HepG2 (cell line): ENCODE results near the gene ETFB. TPM values are rescaled to one million over a fixed set of nuclear protein-coding genes. Genes with fewer than 3 reads are reported as not detected.

Experiments
- ARID2 ChIP-seq: sonication (generic); formaldehyde crosslinking; IDR thresholded peaks from 2 replicates; pipeline ENCODE4 v1.8.1; 2022; ENCODE audit warnings: mild to moderate bottlenecking, missing genetic modification reagents, borderline replicate concordance
- GABPB1 ChIP-seq: IDR thresholded peaks from 2 replicates; pipeline ENCODE4 v1.6.1; 2016; ENCODE audit warnings: mild to moderate bottlenecking, missing genetic modification reagents, moderate library complexity, missing compliant biosample characterization
- IRF2 ChIP-seq: IDR thresholded peaks from 2 replicates; pipeline ENCODE4 v1.6.1; 2018; ENCODE audit warnings: missing genetic modification reagents, missing compliant biosample characterization
- KDM5B ChIP-seq: sonication (generic); formaldehyde crosslinking; IDR thresholded peaks from 2 replicates; pipeline ENCODE4 v1.4.0; 2020; ENCODE audit warnings: missing genetic modification reagents, mild to moderate bottlenecking, borderline replicate concordance
- RBM39 ChIP-seq: fragments of 200-400 bp; formaldehyde crosslinking; IDR thresholded peaks from one replicate; pipeline ENCODE4 v1.6.1; 2018; ENCODE audit warnings: antibody characterized with exemption, mild to moderate bottlenecking, low read depth, low read length; ENCODE audit not compliant: poor library complexity, severe bottlenecking
- SAP130 ChIP-seq: IDR thresholded peaks from 2 replicates; pipeline ENCODE4 v1.6.1; 2016; ENCODE audit warnings: low read depth
- SP1 ChIP-seq, 2 experiments: fragments of 450-650 bp in 1 of 2; sonication (generic) in 1 of 2; formaldehyde crosslinking in 1 of 2; IDR thresholded peaks; 2 replicates each; pipeline versions ENCODE4 v1.4.0 to v1.6.1; 2016 to 2020; ENCODE audit warnings: missing genetic modification reagents in 1 of 2
- YY1 ChIP-seq: IDR thresholded peaks from 2 replicates; pipeline ENCODE4 v1.6.1; 2011; ENCODE audit warnings: low read length, low read depth, moderate library complexity, mild to moderate bottlenecking; ENCODE audit not compliant: insufficient read depth, insufficient replicate concordance
- ZNF546 ChIP-seq: sonication (generic); formaldehyde crosslinking; conservative IDR thresholded peaks from 2 replicates; pipeline ENCODE4 v1.8.1; 2023; ENCODE audit warnings: mild to moderate bottlenecking, missing genetic modification reagents
- ZNF614 ChIP-seq: IDR thresholded peaks from 2 replicates; pipeline ENCODE4 v1.6.1; 2018; ENCODE audit warnings: missing biosample characterization, missing genetic modification reagents, inconsistent platforms, borderline replicate concordance
- ZNF776 ChIP-seq: sonication (generic); formaldehyde crosslinking; IDR thresholded peaks from 2 replicates; pipeline ENCODE4 v1.4.0; 2020; ENCODE audit warnings: mild to moderate bottlenecking, missing genetic modification reagents
- polyA plus RNA-seq, 8 experiments: library from polyadenylated mRNA; depleted of rRNA in 3 of 8; stranded (reverse) in 7 of 8; unstranded in 1 of 8; fragments of >200 nt; fragmentation: Illumina TruSeq in 4 of 8; extraction: Trizol in 4 of 8; gene quantifications; 2 replicates each; pipeline versions ENCODE4 v1.2.1 to v1.2.3, GENCODE V29; 2011 to 2016; ENCODE audit warnings: low read depth in 4 of 8, missing spikeins in 1 of 8, mixed read lengths in 1 of 8; ENCODE audit not compliant: insufficient read depth in 1 of 8
- total RNA-seq, 5 experiments: library from RNA; depleted of rRNA; stranded (reverse); fragments of >200 nt; fragmentation: Illumina TruSeq; extraction: Trizol; gene quantifications; 2 replicates each; pipeline ENCODE4 v1.2.3, GENCODE V29; 2016; ENCODE audit warnings: low read depth in 1 of 5
- TF ChIP-seq, protein P1 (sequence below): sonication (generic); formaldehyde crosslinking; IDR thresholded peaks from 2 replicates; pipeline ENCODE4 v1.4.0; 2020; ENCODE audit warnings: missing genetic modification reagents, borderline replicate concordance
- TF ChIP-seq, protein P2 (sequence below): sonication (generic); formaldehyde crosslinking; IDR thresholded peaks from 2 replicates; pipeline ENCODE4 v1.4.0; 2020; ENCODE audit warnings: missing genetic modification reagents, mild to moderate bottlenecking, borderline replicate concordance
- TF ChIP-seq, protein P3 (sequence below): sonication (generic); formaldehyde crosslinking; IDR thresholded peaks from 2 replicates; pipeline ENCODE4 v1.5.1; 2020; ENCODE audit warnings: mild to moderate bottlenecking, missing genetic modification reagents, moderate library complexity

Gene ETFB
- total and polyA plus RNA-seq, 2 of the 13 experiments (the other 11 are each of a cell fraction or from before 2014, with no cell fraction given), result 678 to 1,314 TPM

DNA sequence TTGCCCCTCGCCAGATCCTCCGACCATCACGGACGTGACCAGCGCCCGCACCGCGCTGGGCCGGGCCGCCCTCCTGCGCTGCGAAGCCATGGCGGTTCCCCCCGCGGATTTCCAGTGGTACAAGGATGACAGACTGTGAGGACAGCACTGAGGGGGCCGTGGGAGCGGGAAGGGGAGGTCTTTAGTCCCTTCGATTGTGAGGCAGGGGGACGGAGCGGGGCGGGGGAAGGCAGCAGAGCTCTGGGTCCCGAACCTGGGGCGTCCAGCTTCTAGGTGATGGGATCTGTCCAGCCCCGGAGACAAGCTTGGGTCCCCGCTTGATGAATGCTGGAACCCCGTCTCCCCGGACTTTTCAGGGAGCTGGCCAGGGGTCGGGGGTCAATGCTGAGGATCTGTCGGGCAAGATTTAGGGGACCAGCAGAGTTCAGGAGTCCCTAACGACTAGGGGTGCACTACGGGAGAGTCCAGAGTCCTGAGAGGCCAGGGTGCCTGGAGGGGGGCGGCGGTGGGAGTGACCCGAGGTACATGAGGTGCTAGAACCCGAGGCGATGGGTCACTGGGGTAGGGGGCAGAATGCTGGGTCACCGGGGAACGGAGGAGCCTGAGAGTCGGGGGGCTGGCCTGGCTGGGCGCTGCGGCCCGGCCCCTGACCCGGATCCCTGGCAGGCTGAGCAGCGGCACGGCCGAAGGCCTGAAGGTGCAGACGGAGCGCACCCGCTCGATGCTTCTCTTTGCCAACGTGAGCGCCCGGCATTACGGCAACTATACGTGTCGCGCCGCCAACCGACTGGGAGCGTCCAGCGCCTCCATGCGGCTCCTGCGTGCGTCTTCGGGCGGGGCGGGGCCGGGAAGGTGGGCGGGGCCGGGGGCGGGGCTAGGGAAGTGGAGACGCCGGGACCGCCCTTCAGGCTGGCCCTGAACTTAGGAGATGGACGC lies 38.9 kb downstream of the ETFB start (continued):
- TF ChIP-seq, protein P1, sequence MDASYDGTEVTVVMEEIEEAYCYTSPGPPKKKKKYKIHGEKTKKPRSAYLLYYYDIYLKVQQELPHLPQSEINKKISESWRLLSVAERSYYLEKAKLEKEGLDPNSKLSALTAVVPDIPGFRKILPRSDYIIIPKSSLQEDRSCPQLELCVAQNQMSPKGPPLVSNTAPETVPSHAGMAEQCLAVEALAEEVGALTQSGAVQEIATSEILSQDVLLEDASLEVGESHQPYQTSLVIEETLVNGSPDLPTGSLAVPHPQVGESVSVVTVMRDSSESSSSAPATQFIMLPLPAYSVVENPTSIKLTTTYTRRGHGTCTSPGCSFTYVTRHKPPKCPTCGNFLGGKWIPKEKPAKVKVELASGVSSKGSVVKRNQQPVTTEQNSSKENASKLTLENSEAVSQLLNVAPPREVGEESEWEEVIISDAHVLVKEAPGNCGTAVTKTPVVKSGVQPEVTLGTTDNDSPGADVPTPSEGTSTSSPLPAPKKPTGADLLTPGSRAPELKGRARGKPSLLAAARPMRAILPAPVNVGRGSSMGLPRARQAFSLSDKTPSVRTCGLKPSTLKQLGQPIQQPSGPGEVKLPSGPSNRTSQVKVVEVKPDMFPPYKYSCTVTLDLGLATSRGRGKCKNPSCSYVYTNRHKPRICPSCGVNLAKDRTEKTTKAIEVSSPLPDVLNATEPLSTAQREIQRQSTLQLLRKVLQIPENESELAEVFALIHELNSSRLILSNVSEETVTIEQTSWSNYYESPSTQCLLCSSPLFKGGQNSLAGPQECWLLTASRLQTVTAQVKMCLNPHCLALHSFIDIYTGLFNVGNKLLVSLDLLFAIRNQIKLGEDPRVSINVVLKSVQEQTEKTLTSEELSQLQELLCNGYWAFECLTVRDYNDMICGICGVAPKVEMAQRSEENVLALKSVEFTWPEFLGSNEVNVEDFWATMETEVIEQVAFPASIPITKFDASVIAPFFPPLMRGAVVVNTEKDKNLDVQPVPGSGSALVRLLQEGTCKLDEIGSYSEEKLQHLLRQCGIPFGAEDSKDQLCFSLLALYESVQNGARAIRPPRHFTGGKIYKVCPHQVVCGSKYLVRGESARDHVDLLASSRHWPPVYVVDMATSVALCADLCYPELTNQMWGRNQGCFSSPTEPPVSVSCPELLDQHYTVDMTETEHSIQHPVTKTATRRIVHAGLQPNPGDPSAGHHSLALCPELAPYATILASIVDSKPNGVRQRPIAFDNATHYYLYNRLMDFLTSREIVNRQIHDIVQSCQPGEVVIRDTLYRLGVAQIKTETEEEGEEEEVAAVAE (CRISPR knock-in tag), result 0 out of 2 replicates have a peak, but pooled peaks have one; percentile 38
- peak; percentile 51 for TF ChIP-seq YY1
- TF ChIP-seq, protein P2, sequence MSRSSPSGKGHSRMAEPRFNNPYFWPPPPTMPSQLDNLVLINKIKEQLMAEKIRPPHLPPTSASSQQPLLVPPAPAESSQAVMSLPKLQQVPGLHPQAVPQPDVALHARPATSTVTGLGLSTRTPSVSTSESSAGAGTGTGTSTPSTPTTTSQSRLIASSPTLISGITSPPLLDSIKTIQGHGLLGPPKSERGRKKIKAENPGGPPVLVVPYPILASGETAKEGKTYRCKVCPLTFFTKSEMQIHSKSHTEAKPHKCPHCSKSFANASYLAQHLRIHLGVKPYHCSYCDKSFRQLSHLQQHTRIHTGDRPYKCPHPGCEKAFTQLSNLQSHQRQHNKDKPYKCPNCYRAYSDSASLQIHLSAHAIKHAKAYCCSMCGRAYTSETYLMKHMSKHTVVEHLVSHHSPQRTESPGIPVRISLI (CRISPR knock-in tag), result no peak
- TF ChIP-seq SAP130 (CRISPR knock-in tag), result peak; percentile 48; the same call in 1 of the 2 replicates
- TF ChIP-seq, protein P3, sequence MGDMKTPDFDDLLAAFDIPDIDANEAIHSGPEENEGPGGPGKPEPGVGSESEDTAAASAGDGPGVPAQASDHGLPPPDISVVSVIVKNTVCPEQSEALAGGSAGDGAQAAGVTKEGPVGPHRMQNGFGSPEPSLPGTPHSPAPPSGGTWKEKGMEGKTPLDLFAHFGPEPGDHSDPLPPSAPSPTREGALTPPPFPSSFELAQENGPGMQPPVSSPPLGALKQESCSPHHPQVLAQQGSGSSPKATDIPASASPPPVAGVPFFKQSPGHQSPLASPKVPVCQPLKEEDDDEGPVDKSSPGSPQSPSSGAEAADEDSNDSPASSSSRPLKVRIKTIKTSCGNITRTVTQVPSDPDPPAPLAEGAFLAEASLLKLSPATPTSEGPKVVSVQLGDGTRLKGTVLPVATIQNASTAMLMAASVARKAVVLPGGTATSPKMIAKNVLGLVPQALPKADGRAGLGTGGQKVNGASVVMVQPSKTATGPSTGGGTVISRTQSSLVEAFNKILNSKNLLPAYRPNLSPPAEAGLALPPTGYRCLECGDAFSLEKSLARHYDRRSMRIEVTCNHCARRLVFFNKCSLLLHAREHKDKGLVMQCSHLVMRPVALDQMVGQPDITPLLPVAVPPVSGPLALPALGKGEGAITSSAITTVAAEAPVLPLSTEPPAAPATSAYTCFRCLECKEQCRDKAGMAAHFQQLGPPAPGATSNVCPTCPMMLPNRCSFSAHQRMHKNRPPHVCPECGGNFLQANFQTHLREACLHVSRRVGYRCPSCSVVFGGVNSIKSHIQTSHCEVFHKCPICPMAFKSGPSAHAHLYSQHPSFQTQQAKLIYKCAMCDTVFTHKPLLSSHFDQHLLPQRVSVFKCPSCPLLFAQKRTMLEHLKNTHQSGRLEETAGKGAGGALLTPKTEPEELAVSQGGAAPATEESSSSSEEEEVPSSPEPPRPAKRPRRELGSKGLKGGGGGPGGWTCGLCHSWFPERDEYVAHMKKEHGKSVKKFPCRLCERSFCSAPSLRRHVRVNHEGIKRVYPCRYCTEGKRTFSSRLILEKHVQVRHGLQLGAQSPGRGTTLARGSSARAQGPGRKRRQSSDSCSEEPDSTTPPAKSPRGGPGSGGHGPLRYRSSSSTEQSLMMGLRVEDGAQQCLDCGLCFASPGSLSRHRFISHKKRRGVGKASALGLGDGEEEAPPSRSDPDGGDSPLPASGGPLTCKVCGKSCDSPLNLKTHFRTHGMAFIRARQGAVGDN (CRISPR knock-in tag), result peak; percentile 65
- 0 out of 2 replicates have a peak, but pooled peaks have one; percentile 43 for TF ChIP-seq ARID2
- TF ChIP-seq RBM39, result peak; percentile 62
- TF ChIP-seq GABPB1 (CRISPR knock-in tag), result peak; percentile 28; the same call in 1 of the 2 replicates
- TF ChIP-seq ZNF546 (CRISPR knock-in tag), result no peak
- TF ChIP-seq ZNF776 (CRISPR knock-in tag), result peak; percentile 67; the same call in 1 of the 2 replicates
- 0 out of 2 replicates have a peak, but pooled peaks have one; percentile 36 for TF ChIP-seq KDM5B
- no peak for TF ChIP-seq SP1 (IDR thresholded peaks at IDR 0.05)
- TF ChIP-seq SP1 (CRISPR knock-in tag; IDR thresholded peaks at IDR 0.05), result peak; percentile 82; the same call in 1 of the 2 replicates
- no peak for TF ChIP-seq ZNF614 (CRISPR knock-in tag)
- 0 out of 2 replicates have a peak, but pooled peaks have one; percentile 16 for TF ChIP-seq IRF2 (CRISPR knock-in tag)
